GM20000 (cell line): ENCODE measurements around the gene LCN9.

Experiments
- DNase-seq: peaks from one replicate; pipeline ENCODE4 v3.0.0; 2012; ENCODE audit warnings: low spot score
- TF ChIP-seq, protein P1 (sequence below): IDR thresholded peaks from 2 replicates; pipeline ENCODE4 v1.5.1; 2012; ENCODE audit warnings: mild to moderate bottlenecking, control low read depth; ENCODE audit errors: extremely low read depth, missing control alignments

Gene LCN9

GRCh38 chr9:135676891-135677290 is 13.8 kb downstream of the LCN9 start:
- TF ChIP-seq, protein P1, sequence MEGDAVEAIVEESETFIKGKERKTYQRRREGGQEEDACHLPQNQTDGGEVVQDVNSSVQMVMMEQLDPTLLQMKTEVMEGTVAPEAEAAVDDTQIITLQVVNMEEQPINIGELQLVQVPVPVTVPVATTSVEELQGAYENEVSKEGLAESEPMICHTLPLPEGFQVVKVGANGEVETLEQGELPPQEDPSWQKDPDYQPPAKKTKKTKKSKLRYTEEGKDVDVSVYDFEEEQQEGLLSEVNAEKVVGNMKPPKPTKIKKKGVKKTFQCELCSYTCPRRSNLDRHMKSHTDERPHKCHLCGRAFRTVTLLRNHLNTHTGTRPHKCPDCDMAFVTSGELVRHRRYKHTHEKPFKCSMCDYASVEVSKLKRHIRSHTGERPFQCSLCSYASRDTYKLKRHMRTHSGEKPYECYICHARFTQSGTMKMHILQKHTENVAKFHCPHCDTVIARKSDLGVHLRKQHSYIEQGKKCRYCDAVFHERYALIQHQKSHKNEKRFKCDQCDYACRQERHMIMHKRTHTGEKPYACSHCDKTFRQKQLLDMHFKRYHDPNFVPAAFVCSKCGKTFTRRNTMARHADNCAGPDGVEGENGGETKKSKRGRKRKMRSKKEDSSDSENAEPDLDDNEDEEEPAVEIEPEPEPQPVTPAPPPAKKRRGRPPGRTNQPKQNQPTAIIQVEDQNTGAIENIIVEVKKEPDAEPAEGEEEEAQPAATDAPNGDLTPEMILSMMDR = no peak
- DNase-seq = no peak

- no peak for DNase-seq
- TF ChIP-seq, protein P1 = no peak
These were observed 14.6 kb downstream of the LCN9 start for GRCh38 chr9:135677641-135678168.

- no peak for DNase-seq
- TF ChIP-seq, protein P1 = no peak
These were observed 15.3 kb downstream of the LCN9 start for GRCh38 chr9:135678236-135679017.

GRCh38 chr9:135680056-135680455 is 16.9 kb downstream of the LCN9 start:
- no peak for DNase-seq
- TF ChIP-seq, protein P1 = no peak

GRCh38 chr9:135681161-135681560 is 18.1 kb downstream of the LCN9 start:
- TF ChIP-seq, protein P1 = no peak
- no peak for DNase-seq

DNA sequence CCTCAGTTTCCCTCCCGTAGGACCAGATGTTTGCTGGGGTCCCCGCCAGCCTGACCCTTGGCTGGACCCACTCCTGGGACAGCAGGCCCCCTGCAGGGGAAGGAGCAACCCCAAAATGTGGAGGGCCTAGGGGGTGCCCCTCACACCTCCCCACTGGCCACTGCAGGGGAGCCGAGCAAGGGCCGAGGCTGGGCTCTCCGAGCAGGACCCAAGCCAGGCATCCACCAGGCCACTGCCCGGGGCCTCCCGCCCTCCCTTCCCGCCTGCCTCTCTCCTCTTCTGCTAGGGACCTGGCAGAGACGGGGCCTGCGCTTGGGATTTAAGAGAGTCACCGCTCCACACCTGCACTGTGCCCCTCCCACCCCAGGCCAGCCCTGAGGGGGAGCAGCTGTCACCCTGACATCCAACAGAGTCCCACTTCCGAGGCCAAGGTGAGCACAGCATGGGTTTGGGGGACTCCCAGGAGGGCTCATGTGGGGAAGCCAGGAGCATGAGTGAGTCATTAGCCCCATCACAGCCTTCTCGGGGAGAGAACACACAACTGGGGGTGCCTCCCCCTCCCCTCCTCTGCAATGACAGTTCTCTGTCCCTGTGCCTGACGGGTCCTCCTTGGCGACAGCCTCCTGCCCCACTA is 20.4 kb downstream of the LCN9 start:
- no peak for DNase-seq
- TF ChIP-seq, protein P1 = no peak

DNA sequence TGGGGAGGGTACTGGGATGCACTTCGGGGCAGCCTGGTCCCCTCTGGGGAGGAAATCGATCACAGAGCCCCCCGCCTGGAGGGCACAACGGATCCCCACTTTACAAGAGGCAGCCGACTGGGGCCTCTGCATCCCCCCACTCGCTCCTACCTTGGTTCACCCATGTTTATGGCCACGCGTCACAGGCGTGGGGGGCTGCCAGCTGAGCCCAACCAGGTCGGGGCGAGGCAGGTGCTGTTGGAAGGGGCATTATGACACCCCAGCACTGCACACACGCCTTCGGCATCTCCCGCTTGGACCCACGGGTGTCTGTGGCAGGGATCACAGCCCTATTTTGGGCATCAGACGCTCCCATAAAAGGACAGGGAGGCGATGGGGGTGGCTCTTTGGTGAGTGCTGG is 21.6 kb downstream of the LCN9 start:
- TF ChIP-seq, protein P1 = no peak
- no peak for DNase-seq
